Endodermal cell (in vitro differentiated cells): Measurements from ENCODE around the gene NLK. TPM values are rescaled to one million over a fixed set of nuclear protein-coding genes. Genes with fewer than 3 reads are reported as not detected.
A peak's percentile ranks its signal among the peaks of the same experiment; 100 is the strongest.

Experiments
- DNase-seq: peaks from one replicate; pipeline ENCODE4 v3.0.0-alpha.2; 2017
- H3K27ac ChIP-seq: 2 replicates; pipeline ENCODE4 v1.5.1; 2013; ENCODE audit warnings: mild to moderate bottlenecking, low read depth, low read length, moderate library complexity
- H3K27me3 ChIP-seq: 2 replicates; pipeline ENCODE4 v1.6.1; 2013; ENCODE audit warnings: mild to moderate bottlenecking, low read length, moderate library complexity; ENCODE audit not compliant: insufficient read depth, control insufficient read depth, poor library complexity, severe bottlenecking
- H3K36me3 ChIP-seq: 2 replicates; pipeline ENCODE4 v1.7.0; 2013; ENCODE audit warnings: mild to moderate bottlenecking, low read length, moderate library complexity; ENCODE audit not compliant: control insufficient read depth, insufficient read depth
- H3K4me1 ChIP-seq: one replicate; pipeline ENCODE4 v1.7.0; 2013; ENCODE audit warnings: low read length; ENCODE audit not compliant: control insufficient read depth, insufficient read depth
- H3K4me3 ChIP-seq: 2 replicates; pipeline ENCODE4 v1.5.1; 2013; ENCODE audit warnings: mild to moderate bottlenecking, low read length, moderate library complexity
- H3K9ac ChIP-seq: 2 replicates; pipeline ENCODE4 v1.6.1; 2013; ENCODE audit warnings: mild to moderate bottlenecking, low read length, moderate library complexity; ENCODE audit not compliant: poor library complexity, severe bottlenecking; ENCODE audit errors: extremely low read depth
- H3K9me3 ChIP-seq: 2 replicates; pipeline ENCODE4 v1.6.1; 2013; ENCODE audit warnings: mild to moderate bottlenecking, low read length, moderate library complexity; ENCODE audit not compliant: control insufficient read depth
- H3K27ac Mint-ChIP-seq: 2 replicates; pipeline ENCODE4 v1.8.0; 2020; ENCODE audit warnings: mixed read lengths
- H3K27me3 Mint-ChIP-seq: 2 replicates; pipeline ENCODE4 v1.8.0; 2021; ENCODE audit warnings: mild to moderate bottlenecking, mixed read lengths; ENCODE audit not compliant: insufficient read depth
- H3K36me3 Mint-ChIP-seq: 2 replicates; pipeline ENCODE4 v1.8.0; 2020; ENCODE audit warnings: low read depth, mixed read lengths
- H3K4me1 Mint-ChIP-seq: 2 replicates; pipeline ENCODE4 v1.8.0; 2020; ENCODE audit warnings: mixed read lengths
- H3K4me3 Mint-ChIP-seq: 2 replicates; pipeline ENCODE4 v1.8.0; 2020; ENCODE audit warnings: mild to moderate bottlenecking, moderate library complexity, mixed read lengths
- H3K9me3 Mint-ChIP-seq: 2 replicates; pipeline ENCODE4 v1.8.0; 2020; ENCODE audit warnings: mild to moderate bottlenecking, mixed read lengths
- WGBS, 2 experiments: methylation state at CpG; one replicate each; pipeline versions ENCODE4 v1.1.5 to v1.1.7; 2013; ENCODE audit warnings: missing lambda C conversion rate in 2 of 2, mixed read lengths in 1 of 2; ENCODE audit not compliant: insufficient coverage in 1 of 2, insufficient read length in 1 of 2; 5-methylcytosine and 5-hydroxymethylcytosine counted together
- total RNA-seq, 2 donors: library from RNA; stranded (reverse); fragmentation: NEBNext Ultra II Directional in 1 of 2; extraction: Animal tissue kit (Norgen Biotek cat#: 25700) in 1 of 2; gene quantifications; 2 replicates in 1 of 2; 3 replicates in 1 of 2; pipeline ENCODE4 v1.2.1, GENCODE V29; 2021
- TF ChIP-seq, protein P1 (sequence below): fragments of 200-600 bp; sonication (generic); conservative IDR thresholded peaks from 2 replicates; pipeline ENCODE4 v1.5.0; 2021; ENCODE audit warnings: antibody characterized with exemption, mild to moderate bottlenecking

The NLK gene
- total RNA-seq, 2 donors from 2014 or later: 49.2 to 50.3 TPM

DNA sequence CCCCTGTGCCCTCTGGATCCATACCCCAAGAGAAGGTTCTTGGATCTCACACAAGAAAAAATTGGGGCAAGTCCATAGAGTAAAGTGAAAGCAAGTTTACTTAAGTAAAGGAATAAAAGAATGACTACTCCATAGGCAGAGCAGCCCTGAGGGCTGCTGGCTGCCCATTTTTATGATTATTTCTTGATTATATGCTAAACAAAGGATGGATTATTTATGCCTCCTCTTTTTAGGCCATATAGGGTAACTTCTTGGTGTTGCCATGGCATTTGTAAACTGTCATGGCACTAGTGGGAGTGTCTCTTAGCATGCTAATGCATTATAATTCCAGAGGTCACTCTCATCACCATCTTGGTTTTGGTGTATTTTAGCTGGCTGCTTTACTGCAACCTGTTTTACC is 70.8 kb downstream of the NLK start:
- Histone ChIP-seq H3K9me3 (peaks cover 4% of the 10 kb centered on the region), H3K4me3 (peak overlapping the region; percentile 41), H3K9ac (no peak overlapping the region), H3K27ac (no peak overlapping the region), H3K27me3 (no peaks in the 10 kb centered on the region), H3K4me1 (no peaks in the 10 kb centered on the region), H3K36me3 (no peaks in the 10 kb centered on the region)
- TF ChIP-seq, protein P1, sequence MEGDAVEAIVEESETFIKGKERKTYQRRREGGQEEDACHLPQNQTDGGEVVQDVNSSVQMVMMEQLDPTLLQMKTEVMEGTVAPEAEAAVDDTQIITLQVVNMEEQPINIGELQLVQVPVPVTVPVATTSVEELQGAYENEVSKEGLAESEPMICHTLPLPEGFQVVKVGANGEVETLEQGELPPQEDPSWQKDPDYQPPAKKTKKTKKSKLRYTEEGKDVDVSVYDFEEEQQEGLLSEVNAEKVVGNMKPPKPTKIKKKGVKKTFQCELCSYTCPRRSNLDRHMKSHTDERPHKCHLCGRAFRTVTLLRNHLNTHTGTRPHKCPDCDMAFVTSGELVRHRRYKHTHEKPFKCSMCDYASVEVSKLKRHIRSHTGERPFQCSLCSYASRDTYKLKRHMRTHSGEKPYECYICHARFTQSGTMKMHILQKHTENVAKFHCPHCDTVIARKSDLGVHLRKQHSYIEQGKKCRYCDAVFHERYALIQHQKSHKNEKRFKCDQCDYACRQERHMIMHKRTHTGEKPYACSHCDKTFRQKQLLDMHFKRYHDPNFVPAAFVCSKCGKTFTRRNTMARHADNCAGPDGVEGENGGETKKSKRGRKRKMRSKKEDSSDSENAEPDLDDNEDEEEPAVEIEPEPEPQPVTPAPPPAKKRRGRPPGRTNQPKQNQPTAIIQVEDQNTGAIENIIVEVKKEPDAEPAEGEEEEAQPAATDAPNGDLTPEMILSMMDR: no peak
- Mint-ChIP-seq H3K27ac (no peak overlapping the region), H3K27me3 (no peaks in the 10 kb centered on the region), H3K9me3 (peaks cover 4% of the 10 kb centered on the region), H3K4me1 (peaks cover 45% of the 10 kb centered on the region), H3K4me3 (no peak overlapping the region), H3K36me3 (peaks cover 14% of the 10 kb centered on the region)
- no peak for DNase-seq

DNA sequence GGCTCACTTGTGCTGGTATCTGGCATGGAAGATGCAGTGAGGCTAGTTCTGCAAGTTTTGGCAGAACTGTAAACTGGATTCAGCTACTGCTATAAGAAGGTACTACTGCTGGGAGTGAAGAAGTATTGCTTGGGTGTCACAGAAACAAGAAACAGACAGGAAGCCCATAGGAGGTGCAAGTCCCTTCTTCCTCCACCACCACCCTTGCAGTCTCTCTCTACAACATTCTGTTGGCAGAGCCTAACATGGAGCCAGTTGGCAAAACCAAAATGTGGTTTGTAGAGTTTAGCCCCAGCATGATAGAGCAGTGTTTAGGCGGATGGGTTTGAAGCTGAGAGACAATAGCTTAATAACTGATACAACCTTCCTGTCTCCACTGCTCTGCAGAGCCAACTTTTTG is 72.6 kb downstream of the NLK start:
- H3K4me1 Mint-ChIP-seq: peaks cover 53% of the 10 kb centered on the region

DNA sequence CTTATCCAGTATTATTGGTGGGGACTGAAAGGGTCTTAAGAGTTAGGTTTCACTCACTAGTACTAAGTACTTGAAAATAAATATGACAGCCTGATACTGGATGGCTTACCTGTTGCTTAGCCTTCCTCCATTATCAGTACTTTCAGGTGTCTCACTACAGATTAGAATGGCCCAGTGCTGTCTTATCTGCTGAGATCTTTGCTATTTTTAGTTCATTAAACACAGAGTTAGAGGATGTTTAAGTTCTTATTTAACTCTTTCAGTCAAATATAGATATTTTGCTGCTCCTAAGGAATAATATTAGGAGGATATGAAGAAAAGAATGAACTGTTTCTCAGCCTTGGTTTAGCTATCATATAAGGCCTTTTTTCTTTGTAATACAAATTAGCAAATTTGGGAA is 74.8 kb downstream of the NLK start:
- H3K4me1 ChIP-seq: peaks cover 4% of the 10 kb centered on the region
- H3K27me3 ChIP-seq: no peaks in the 10 kb centered on the region
- H3K9ac ChIP-seq: no peak overlapping the region
- no peak overlapping the region for H3K27ac ChIP-seq
- Mint-ChIP-seq H3K27ac (no peak overlapping the region), H3K27me3 (no peaks in the 10 kb centered on the region), H3K36me3 (peaks cover under 1% of the 10 kb centered on the region), H3K9me3 (no peaks in the 10 kb centered on the region), H3K4me3 (no peak overlapping the region), H3K4me1 (peaks cover 45% of the 10 kb centered on the region)
- TF ChIP-seq, protein P1: no peak
- no peak for DNase-seq
- no peaks in the 10 kb centered on the region for H3K36me3 ChIP-seq
- H3K4me3 ChIP-seq: peak overlapping the region; percentile 37
- H3K9me3 ChIP-seq: no peaks in the 10 kb centered on the region

More for the DNA sequence above, 72.6 kb downstream of the NLK start:
- no peak overlapping the region for H3K4me3 ChIP-seq
- no peaks in the 10 kb centered on the region for H3K36me3 ChIP-seq
- no peaks in the 10 kb centered on the region for H3K27me3 ChIP-seq
- H3K4me3 Mint-ChIP-seq: no peak overlapping the region
- H3K27me3 Mint-ChIP-seq: no peaks in the 10 kb centered on the region
- H3K9ac ChIP-seq: no peak overlapping the region
- peaks cover 4% of the 10 kb centered on the region for H3K9me3 Mint-ChIP-seq
- peaks cover 5% of the 10 kb centered on the region for H3K36me3 Mint-ChIP-seq
- TF ChIP-seq, protein P1: no peak
- H3K27ac Mint-ChIP-seq: no peak overlapping the region
- peak; percentile 45 for DNase-seq
- H3K27ac ChIP-seq: no peak overlapping the region
- peaks cover 4% of the 10 kb centered on the region for H3K4me1 ChIP-seq
- 82 to 100% methylated on average over 1 of the region's 1 CpG for WGBS, 2 experiments
- peaks cover 4% of the 10 kb centered on the region for H3K9me3 ChIP-seq
